HL-60/S4 treated with retinoic acid at 250 ng/mL for 4 days and 3 days (cell line): ENCODE results near the gene CEP295NL.
"Not testable (repeated sequence)": the region's sequence is repeated elsewhere in the genome, so short reads cannot be mapped to it uniquely, and the experiment has no call there.

Experiments
- in situ Hi-C: fragments of 300-500 bp; cut with MboI; formaldehyde crosslinking; loops from 2 replicates; pipeline ENCODE4 v1.7.0; 2022; ENCODE audit warnings: low sequenced_read_pairs

CEP295NL gene

DNA sequence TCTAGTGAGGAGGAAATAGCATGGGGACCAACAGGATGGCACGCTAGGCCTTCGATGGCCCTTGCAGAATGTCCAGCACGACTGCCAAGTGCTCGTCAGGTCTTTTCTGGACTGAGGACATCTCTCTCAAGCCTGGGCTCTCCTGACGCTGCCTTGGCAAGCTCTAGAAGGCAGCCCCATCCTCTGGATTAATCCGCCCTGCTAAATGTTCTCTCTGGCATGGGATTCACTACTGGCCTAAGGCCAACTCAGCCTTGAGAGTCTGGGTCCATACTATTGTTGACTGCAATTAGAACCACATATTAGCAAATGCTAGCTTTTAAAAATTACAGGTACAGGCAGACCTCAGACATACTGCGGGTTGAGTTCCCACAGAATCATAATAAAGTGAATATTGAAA lies 2.5 kb upstream of the CEP295NL start:
- in situ Hi-C loops: no loop called here

DNA sequence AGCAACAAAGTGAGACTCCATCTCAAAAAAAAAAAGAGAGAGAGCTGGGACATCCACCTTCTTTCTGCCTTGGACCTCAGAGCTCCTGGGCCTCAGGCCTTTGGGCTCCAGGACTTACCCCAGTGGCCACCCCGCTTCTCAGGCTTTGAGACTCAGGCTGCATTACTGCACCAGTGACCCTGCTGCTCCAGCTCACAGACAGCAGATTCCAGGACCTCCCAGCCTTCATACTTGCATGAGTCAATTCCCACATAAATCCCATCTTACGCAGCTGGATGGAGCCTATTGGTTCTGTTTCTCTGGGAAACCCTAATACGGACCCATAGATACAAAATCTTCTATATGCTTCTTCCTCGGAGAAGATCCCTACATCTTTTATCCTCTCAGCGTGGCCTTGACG lies 2.1 kb upstream of the CEP295NL start:
- in situ Hi-C loops: no loop called here

DNA sequence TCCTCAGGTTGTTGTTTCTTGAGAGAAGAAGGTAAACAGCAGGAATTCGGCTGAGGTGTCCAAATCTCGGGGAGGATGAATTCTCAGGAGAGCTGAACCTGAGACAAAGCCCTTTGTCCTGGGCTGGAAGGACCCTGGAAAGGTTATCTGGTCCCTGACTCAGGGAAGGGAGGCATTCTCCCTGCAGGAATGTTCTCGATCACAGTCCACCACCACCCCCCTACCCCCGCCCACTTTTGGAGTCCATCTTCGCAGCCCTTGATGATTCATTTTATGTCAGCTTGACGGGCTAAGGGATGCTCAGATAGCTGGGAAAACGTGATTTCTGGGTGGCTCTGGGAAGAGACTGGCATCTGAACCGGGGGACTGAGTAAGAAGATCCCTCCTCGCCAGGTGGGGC lies 1.4 kb upstream of the CEP295NL start:
- in situ Hi-C loops: no loop called here

DNA sequence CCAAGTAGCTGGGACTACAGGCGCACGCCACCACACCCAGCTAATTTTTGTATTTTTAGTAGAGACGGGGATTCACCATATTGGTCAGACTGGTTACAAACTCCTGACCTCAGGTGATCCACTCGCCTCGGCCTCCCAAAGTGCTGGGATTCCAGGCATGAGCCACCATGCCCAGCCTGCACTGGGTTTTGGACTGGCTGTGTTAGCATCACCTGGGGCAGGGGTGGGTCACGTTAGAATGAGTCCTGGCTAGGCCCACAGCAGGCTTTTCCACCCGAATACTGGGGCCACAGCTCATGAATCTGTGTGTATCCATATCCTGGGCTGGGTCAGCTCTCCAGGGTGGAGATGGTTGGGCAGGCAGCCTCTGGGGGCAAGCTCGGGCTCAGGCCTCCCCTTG lies 770 bp downstream of the CEP295NL start:
- in situ Hi-C loops: not testable (repeated sequence)

- in situ Hi-C loops: no loop called here
Measured at GRCh38 chr17:78901806-78902205, 1.2 kb downstream of the CEP295NL start.

- in situ Hi-C loops: no loop called here
Measured at GRCh38 chr17:78900816-78901215, 2.2 kb downstream of the CEP295NL start.

DNA sequence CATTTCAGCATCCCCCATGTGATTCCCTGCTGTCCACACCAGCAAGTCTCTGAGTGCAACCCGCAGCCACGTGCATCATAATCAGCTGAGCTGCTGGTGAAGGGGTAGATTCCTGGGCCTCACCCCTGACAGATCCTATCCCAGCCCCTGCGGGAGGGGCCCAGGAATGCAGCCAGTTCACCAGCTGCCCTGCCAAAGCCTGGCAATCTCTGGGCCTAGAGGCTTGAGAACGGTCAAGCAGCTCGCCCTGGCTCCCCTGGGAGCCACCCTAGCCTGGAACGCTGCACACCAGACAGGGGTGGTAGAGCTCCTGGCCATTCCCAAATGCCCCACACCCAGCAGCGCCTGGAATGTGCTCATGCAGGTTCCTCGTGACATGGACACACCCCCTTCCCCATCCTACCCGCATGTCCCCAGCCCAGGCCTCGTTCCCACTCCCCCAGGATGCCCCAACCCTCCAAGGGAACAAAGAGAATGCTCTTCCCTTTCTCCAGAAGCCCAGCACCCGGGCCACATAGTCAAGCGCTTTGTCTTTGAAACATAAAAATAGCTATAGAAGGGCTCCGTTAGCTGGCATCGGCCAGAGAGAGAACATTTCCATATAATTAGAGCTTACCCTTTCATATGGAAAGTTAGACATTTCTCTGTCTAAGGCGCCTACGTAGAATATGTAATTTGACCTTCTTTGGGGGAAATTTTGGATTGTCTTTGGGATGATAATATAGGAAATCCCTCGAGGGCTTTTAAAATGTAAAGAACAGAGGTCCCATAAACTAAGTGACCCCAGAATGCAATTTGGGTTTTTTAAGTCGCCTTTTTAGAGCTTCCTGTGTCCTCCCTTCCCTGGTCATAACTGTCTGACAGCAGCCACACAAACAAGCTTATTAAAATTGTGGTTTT lies 3.4 kb downstream of the CEP295NL start:
- in situ Hi-C loops: no loop called here

DNA sequence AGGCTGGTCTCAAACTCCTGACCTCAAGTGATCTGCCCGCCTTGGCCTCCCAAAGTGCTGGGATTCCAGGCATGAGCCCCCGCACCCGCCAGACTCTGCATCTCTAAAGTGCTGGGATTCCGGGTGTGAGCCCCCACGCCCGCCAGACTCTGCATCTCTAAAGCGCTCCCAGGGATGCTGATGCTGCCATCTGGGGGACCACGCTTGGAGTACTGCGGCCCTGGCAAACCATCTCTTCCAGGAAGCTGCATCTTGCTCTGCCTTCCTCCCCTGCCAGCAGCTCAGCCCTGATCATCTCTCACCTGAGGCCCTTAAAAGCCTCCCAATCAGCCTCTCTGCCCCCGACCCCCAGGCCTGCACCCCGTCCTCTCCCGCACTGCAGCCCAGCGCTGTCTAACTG lies 4.1 kb downstream of the CEP295NL start:
- in situ Hi-C loops: no loop called here

DNA sequence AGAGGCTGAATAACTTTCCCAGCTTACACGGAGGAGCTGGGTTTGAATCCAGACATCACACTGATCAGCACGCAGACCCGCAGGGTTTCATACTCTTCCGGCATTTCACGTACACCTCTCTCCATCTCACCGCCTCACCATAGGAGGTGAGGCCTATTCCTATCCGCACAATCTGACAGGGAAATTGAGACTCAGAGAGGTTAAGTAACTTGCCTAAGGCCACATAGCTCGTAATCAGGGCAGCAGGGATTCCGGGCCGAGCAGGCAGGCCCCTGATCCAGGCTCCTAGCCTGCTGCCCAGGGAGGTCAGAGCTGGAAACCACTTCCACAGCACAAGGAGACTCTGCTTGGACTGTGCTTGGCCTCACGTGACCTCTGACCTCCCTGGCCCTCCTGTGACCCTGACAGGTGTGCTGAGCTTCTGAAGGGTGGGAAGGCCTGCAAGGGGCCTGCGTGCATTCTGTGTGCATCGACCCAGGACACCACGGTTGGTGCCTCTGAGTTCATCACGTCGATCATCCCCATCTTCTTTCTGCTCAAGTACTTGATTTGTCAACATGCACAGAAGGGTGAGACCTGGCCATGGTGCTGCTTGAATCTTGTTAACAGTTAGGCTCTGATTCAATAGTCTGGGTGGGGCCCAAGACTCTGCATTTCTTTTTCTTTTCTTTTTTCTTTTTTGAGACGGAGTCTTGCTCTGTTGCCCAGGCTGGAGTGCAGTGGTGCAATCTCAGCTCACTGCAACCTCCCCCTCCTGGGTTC lies 4.7 kb downstream of the CEP295NL start:
- in situ Hi-C loops: no loop called here

GRCh38 chr17:78897664-78898047 lies 5.3 kb downstream of the CEP295NL start:
- in situ Hi-C loops: no loop called here

- in situ Hi-C loops: no loop called here
Measured at GRCh38 chr17:78896834-78897663, 6.0 kb downstream of the CEP295NL start.

GRCh38 chr17:78896091-78896833 lies 6.7 kb downstream of the CEP295NL start:
- in situ Hi-C loops: no loop called here

DNA sequence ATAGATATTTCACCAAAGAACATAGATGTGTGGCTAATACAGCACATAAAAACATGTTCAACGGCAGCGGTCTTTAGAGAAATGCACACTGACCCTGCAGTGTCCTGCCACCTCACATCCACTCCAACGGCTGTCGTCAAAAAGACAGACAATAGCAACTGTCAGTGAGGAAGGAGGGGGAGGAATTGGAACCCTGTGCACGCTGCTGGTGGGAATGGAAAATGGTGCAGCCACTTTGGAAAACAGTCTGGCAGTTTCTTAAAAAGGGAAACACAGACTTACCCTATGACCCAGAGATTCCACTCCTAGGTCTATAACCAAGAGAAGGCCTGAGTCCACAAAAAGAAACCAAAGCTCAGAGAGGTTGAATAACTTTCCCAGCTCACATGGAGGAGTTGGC lies 7.7 kb downstream of the CEP295NL start:
- in situ Hi-C loops: no loop called here

- in situ Hi-C loops: no loop called here
Measured at GRCh38 chr17:78893684-78894083, 9.3 kb downstream of the CEP295NL start.

DNA sequence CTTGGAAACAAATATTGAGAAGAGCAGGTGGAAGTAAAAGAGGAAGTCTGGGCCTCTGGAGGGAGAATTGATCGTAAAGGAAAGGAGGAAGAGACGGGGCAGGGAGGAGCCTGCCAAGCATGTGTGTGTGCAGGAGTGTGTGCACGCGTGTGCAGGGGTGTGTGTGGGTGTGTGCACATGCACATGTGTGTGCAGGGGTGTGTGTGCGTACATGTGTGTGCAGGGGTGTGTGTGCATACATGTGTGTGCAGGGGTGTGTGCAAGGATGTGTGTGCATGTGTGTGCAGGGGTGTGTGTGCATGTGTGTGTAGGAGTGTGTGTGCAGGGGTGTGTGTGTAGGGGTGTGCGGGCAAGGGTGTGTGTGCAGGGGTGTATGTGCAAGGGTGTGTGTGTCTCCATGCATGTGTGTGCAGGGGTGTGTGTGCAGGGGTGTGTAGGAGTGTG lies 10.0 kb downstream of the CEP295NL start:
- in situ Hi-C loops: no loop called here

- in situ Hi-C loops: no loop called here
Measured at GRCh38 chr17:78892520-78892919, 10.5 kb downstream of the CEP295NL start.

DNA sequence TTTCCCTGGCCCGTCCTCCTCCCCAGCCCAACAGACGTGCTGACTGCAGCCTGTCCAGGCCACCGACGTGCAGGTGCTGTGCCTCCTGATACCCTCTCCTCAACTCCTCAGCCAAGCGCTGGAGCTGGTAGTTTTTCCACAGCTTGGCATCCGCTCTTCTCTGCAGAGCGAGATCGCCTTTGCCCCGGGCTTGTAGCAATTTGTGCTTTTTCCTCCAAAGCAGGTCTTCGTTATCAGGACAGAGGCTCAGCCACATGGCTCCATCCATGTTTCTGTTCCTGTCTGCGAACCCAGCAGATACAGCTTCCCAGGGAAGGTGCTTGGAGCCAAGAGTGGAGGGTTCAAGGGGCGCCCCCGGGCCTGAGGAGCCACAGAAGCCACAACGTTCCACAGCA lies 10.9 kb downstream of the CEP295NL start:
- in situ Hi-C loops: no loop called here

DNA sequence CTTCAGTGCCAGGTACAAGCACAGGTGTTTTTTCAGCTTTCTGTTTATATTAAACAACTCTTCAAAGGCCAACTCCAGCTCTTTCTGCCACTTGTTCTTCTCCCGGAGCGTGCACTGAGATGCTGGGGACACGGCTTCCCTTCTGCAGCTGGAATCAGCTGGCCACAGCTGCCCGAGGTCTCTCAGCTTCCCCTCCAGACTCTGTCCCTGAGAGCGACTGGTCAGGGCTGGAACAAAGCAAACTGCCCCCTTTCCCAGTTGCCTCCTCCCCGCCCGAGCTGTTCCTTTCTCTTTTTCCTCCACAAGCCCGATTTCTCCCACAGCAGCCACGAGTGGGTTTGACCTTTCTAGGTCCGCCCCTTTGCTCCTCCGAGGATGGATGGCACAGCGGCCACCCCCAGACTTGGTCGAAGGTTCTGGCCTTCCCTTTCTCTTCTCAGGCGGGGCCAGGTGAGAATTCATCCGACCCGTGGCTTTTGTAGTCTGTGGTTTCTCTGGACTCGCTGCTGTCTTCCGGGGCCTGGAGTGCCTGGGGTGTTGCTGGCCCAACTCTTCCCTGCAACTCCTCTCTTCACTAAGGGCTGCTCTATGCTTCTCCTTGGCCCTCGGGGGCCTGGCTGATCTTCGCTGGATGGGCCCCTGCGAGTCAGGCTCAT lies 11.5 kb downstream of the CEP295NL start:
- in situ Hi-C loops: no loop called here

DNA sequence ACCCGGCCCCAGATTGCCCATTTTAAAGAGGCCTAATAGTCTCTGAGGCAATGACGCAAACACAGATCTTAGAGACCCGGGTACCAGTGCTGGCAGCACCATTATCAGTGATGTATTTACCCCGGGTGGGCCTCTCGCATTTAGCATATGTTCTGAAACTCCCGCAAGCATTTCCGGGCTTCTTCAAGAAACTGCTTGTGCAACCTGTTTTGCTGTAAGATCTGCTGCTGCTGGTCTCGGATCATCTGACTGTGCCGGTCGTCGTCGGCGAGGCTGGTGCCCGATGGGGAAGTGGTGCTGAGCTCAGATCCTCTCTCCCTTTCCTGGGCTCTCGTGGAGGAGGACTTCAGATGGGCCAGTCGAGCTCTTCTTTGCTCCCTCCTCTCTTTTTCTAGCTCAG lies 12.5 kb downstream of the CEP295NL start:
- in situ Hi-C loops: no loop called here

DNA sequence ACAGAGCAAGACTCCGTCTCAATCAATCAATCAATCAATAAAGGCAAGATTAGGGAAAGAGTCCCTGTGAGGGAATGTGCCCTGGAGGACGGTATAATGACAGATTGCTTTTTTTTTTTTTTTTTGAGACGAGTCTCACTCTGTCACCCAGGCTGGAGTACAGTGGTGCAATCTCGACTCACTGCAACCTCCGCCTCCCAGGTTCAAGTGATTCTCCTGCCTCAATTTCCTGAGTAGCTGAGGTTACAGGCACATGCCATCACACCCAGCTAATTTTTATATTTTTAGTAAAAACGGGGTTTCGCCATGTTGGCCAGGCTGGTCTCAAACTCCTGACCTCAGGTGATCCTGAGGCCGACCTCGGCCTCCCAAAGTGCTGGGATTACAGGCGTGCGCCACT lies 12.9 kb downstream of the CEP295NL start:
- in situ Hi-C loops: not testable (repeated sequence)
